ENCODE results near the gene SIPA1L3.

- TF ChIP-seq CEBPB (IDR thresholded peaks at IDR 0.05; ENCODE audit: borderline replicate concordance, low read depth, low read length) (no peak), ZNF747 (CRISPR knock-in tag; IDR thresholded peaks at IDR 0.05; ENCODE audit: borderline replicate concordance) (no peak), SUZ12 (IDR thresholded peaks at IDR 0.05; ENCODE audit: low read depth, low read length) (no peak)
Measured at GRCh38 chr19:38196245-38196837, 289.3 kb downstream of the SIPA1L3 start.
